ENCODE results near the gene TET2.

- TF ChIP-seq POLR2A (IDR thresholded peaks at IDR 0.05; ENCODE audit: low read depth) = no peak
- TF ChIP-seq, protein P1, sequence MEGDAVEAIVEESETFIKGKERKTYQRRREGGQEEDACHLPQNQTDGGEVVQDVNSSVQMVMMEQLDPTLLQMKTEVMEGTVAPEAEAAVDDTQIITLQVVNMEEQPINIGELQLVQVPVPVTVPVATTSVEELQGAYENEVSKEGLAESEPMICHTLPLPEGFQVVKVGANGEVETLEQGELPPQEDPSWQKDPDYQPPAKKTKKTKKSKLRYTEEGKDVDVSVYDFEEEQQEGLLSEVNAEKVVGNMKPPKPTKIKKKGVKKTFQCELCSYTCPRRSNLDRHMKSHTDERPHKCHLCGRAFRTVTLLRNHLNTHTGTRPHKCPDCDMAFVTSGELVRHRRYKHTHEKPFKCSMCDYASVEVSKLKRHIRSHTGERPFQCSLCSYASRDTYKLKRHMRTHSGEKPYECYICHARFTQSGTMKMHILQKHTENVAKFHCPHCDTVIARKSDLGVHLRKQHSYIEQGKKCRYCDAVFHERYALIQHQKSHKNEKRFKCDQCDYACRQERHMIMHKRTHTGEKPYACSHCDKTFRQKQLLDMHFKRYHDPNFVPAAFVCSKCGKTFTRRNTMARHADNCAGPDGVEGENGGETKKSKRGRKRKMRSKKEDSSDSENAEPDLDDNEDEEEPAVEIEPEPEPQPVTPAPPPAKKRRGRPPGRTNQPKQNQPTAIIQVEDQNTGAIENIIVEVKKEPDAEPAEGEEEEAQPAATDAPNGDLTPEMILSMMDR (IDR thresholded peaks at IDR 0.05) = no peak
- TF ChIP-seq EP300 (IDR thresholded peaks at IDR 0.05) = no peak
- no peak for TF ChIP-seq POLR2AphosphoS5 (IDR thresholded peaks at IDR 0.05)
Observed at GRCh38 chr4:105246712-105247111, 100.0 kb downstream of the TET2 start.
